Endothelial cell (in vitro differentiated cells): ENCODE results near the gene SAAL1. TPM values are rescaled to one million over a fixed set of nuclear protein-coding genes. Genes with fewer than 3 reads are reported as not detected.

Experiments used
- DNase-seq: peaks from one replicate; pipeline ENCODE4 v3.0.0; 2021; ENCODE audit warnings: low spot score
- H3K27ac Mint-ChIP-seq: one replicate; pipeline ENCODE4 v1.8.0; 2021; ENCODE audit warnings: mixed read lengths, inconsistent platforms; ENCODE audit not compliant: unreplicated experiment
- H3K27me3 Mint-ChIP-seq: one replicate; pipeline ENCODE4 v1.8.0; 2021; ENCODE audit warnings: mild to moderate bottlenecking, moderate library complexity, mixed read lengths, inconsistent platforms; ENCODE audit not compliant: unreplicated experiment
- H3K36me3 Mint-ChIP-seq: one replicate; pipeline ENCODE4 v1.8.0; 2021; ENCODE audit warnings: mild to moderate bottlenecking, low read depth, mixed read lengths, inconsistent platforms; ENCODE audit not compliant: unreplicated experiment
- H3K4me1 Mint-ChIP-seq: one replicate; pipeline ENCODE4 v1.8.0; 2021; ENCODE audit warnings: mild to moderate bottlenecking, mixed read lengths, inconsistent platforms; ENCODE audit not compliant: unreplicated experiment
- H3K4me3 Mint-ChIP-seq: one replicate; pipeline ENCODE4 v1.8.0; 2021; ENCODE audit warnings: mild to moderate bottlenecking, mixed read lengths, inconsistent platforms; ENCODE audit not compliant: unreplicated experiment
- H3K9me3 Mint-ChIP-seq: one replicate; pipeline ENCODE4 v1.8.0; 2021; ENCODE audit warnings: mixed read lengths, inconsistent platforms; ENCODE audit not compliant: unreplicated experiment
- total RNA-seq: library from RNA; stranded (reverse); fragmentation: NEBNext Ultra II Directional; extraction: Animal tissue kit (Norgen Biotek cat#: 25700); gene quantifications from one replicate; pipeline ENCODE4 v1.2.1, GENCODE V29; 2021; ENCODE audit not compliant: unreplicated experiment
- TF ChIP-seq, protein P1 (sequence below): fragments of 200-600 bp; sonication (generic); IDR thresholded peaks from one replicate; pipeline ENCODE4 v1.5.0; 2021; ENCODE audit warnings: antibody characterized with exemption; ENCODE audit not compliant: unreplicated experiment

Gene SAAL1
- total RNA-seq, 1 donor from 2014 or later = 25.1 TPM

DNA sequence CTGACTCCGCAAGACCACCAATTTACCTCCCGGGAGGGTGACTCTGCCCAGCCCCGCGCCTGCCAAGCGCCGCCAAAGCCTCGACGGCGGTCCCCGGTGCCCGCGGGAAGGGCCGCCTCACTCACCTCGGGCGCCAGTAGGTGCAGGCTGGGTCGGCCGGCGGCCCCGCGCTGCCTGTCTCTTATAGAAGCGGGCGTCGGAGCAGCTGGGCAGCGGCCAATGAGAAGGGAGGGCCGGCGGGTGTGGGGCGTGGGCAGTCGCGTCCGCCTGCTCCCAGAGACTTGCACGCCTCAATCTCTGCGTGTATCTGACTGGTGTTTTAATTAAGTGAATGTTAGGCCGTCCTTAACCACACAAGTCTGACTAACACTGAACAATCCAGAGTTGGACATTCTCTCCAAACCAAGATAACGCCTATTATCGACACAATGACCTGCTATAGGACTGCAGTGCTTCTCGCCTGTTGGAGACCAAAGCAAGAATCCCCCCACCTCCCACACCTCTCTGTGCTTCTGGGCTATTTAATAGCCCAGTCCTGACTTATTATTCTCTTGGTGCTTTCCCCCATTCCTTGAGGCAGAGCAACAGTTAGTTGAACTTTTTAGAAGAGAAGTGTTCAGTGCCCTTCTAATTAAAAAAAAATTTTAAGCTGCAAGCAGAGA lies 59.6 kb downstream of the SAAL1 start, which contains the start of gene TPH1:
Gene TPH1, minus strand, starts transcription at position 154 of the 662 bp plus-strand sequence. CDS start 5,507 bp downstream, outside the sequence.
- peak; percentile 57 for DNase-seq
- Mint-ChIP-seq H3K4me1 (no peaks in the 10 kb centered on the region), H3K27ac (no peak within 1 kb of the TSS), H3K36me3 (no peaks in the 10 kb centered on the region), H3K27me3 (peaks cover 3% of the 10 kb centered on the region), H3K4me3 (no peak within 1 kb of the TSS), H3K9me3 (no peaks in the 10 kb centered on the region)
- TF ChIP-seq, protein P1, sequence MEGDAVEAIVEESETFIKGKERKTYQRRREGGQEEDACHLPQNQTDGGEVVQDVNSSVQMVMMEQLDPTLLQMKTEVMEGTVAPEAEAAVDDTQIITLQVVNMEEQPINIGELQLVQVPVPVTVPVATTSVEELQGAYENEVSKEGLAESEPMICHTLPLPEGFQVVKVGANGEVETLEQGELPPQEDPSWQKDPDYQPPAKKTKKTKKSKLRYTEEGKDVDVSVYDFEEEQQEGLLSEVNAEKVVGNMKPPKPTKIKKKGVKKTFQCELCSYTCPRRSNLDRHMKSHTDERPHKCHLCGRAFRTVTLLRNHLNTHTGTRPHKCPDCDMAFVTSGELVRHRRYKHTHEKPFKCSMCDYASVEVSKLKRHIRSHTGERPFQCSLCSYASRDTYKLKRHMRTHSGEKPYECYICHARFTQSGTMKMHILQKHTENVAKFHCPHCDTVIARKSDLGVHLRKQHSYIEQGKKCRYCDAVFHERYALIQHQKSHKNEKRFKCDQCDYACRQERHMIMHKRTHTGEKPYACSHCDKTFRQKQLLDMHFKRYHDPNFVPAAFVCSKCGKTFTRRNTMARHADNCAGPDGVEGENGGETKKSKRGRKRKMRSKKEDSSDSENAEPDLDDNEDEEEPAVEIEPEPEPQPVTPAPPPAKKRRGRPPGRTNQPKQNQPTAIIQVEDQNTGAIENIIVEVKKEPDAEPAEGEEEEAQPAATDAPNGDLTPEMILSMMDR = no peak

DNA sequence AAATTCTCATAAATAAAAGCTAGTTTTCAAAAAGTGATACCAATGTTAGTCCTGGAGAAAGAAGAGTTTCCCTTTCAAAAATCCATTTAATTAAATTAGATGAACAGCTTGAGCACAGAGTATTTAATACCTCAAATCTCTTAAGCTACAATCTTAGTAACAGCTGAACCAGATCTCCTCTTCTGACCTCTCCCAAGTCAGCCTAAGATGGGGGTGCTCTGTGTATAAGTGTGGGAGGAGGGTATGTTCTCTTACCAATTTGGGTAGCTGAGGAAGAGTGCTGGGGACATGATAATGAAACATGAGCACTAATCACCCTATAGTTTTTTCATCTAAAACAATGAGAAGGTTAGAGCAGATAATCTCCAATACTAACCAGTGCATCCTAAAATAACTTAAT lies 69.4 kb downstream of the SAAL1 start:
- TF ChIP-seq, protein P1 = no peak
- H3K4me3 Mint-ChIP-seq = no peak overlapping the region
- no peaks in the 10 kb centered on the region for H3K9me3 Mint-ChIP-seq
- DNase-seq = no peak
- H3K36me3 Mint-ChIP-seq = no peaks in the 10 kb centered on the region
- no peaks in the 10 kb centered on the region for H3K4me1 Mint-ChIP-seq
- no peak overlapping the region for H3K27ac Mint-ChIP-seq
- H3K27me3 Mint-ChIP-seq = no peaks in the 10 kb centered on the region

Other genes starting within 250 kb of the SAAL1 start
- 19.1 TPM for gene SERGEF, start 93.0 kb downstream of the SAAL1 start, total RNA-seq
- 0.38 TPM for gene TPH1, start 59.8 kb downstream of the SAAL1 start, total RNA-seq
- 0.21 TPM for gene MRGPRX3, start 26.5 kb upstream of the SAAL1 start, total RNA-seq
- gene MRGPRX4, start 66.8 kb upstream of the SAAL1 start, total RNA-seq = not detected
- not detected for gene SAA4, start 130.7 kb upstream of the SAAL1 start, total RNA-seq
- not detected for gene SAA2, start 142.6 kb upstream of the SAAL1 start, total RNA-seq
- not detected for gene SAA1, start 160.2 kb upstream of the SAAL1 start, total RNA-seq
- 14.7 TPM for gene HPS5, start 216.1 kb upstream of the SAAL1 start, total RNA-seq
- gene GTF2H1, start 216.5 kb upstream of the SAAL1 start, total RNA-seq = 35.9 TPM